ENCODE measurements around the gene ZNF316. TPM values are rescaled to one million over a fixed set of nuclear protein-coding genes. Genes with fewer than 3 reads are reported as not detected.

Gene ZNF316
- total and polyA plus RNA-seq, 2 experiments from 2014 or later, result 16.9 to 26.7 TPM

- Histone ChIP-seq H3K9me3 (ENCODE audit: low read depth) (peaks cover 46% of the 10 kb centered on the region), H3K27me3 (no peaks in the 10 kb centered on the region), H3K4me2 (no peak overlapping the region), H2AFZ (no peak overlapping the region), H4K20me1 (ENCODE audit: insufficient read depth, poor library complexity, severe bottlenecking) (peaks cover 7% of the 10 kb centered on the region), H3K36me3 (replicated peaks; ENCODE audit: insufficient read depth, low read depth) (peaks cover 32% of the 10 kb centered on the region), H3K79me2 (peaks cover 83% of the 10 kb centered on the region), H3K9me2 (replicated peaks; ENCODE audit: insufficient read depth) (no peaks in the 10 kb centered on the region), H3K4me1 (ENCODE audit: insufficient read depth) (peaks cover 9% of the 10 kb centered on the region), H3K27ac (no peak overlapping the region), H3K4me3 (no peak overlapping the region)
- DNase-seq (ENCODE audit: low spot score), result no peak
- WGBS (ENCODE audit: low lambda C conversion rate, missing lambda C conversion rate), result 83% methylated on average over 1 of the region's 1 CpG
- TF ChIP-seq EZH2 (IDR thresholded peaks at IDR 0.05; ENCODE audit: borderline replicate concordance), result no peak
- no peak for TF ChIP-seq EZH2phosphoT487 (IDR thresholded peaks at IDR 0.05; ENCODE audit: low read depth, severe bottlenecking, unreplicated experiment)
- no peak for TF ChIP-seq CTCF (IDR thresholded peaks at IDR 0.05; ENCODE audit: poor library complexity)
These were observed 64.7 kb downstream of the ZNF316 start for GRCh38 chr7:6701860-6702259.

Other genes with a start within 250 kb of the ZNF316 start
- gene DAGLB, start 189.4 kb upstream of the ZNF316 start, total RNA-seq, result 17.5 and 21.8 TPM in 2 replicates
- gene DAGLB, start 189.4 kb upstream of the ZNF316 start, polyA plus RNA-seq, result 14.3 and 22.2 TPM in 2 replicates
- gene KDELR2, start 153.2 kb upstream of the ZNF316 start, total RNA-seq, result 327 and 351 TPM in 2 replicates
- 525 and 530 TPM in 2 replicates for gene KDELR2, start 153.2 kb upstream of the ZNF316 start, polyA plus RNA-seq
- 0.44 and 0.73 TPM in 2 replicates for gene GRID2IP, start 85.9 kb upstream of the ZNF316 start, total RNA-seq
- gene GRID2IP, start 85.9 kb upstream of the ZNF316 start, polyA plus RNA-seq, result 0.25 TPM in 1 of 2 replicates, not detected in the other
- gene ZDHHC4, start 59.9 kb upstream of the ZNF316 start, total RNA-seq, result 60.4 and 76.4 TPM in 2 replicates
- gene ZDHHC4, start 59.9 kb upstream of the ZNF316 start, polyA plus RNA-seq, result 97.3 and 109 TPM in 2 replicates
- gene INTS15, start 47.3 kb upstream of the ZNF316 start, total RNA-seq, result 21.4 and 23.1 TPM in 2 replicates
- gene INTS15, start 47.3 kb upstream of the ZNF316 start, polyA plus RNA-seq, result 25.9 and 26.1 TPM in 2 replicates
- gene ZNF853, start 21.7 kb upstream of the ZNF316 start, total RNA-seq, result 8.0 and 9.0 TPM in 2 replicates
- 6.6 and 9.8 TPM in 2 replicates for gene ZNF853, start 21.7 kb upstream of the ZNF316 start, polyA plus RNA-seq
- gene ZNF12, start 69.6 kb downstream of the ZNF316 start, total RNA-seq, result 18.5 and 22.2 TPM in 2 replicates
- gene ZNF12, start 69.6 kb downstream of the ZNF316 start, polyA plus RNA-seq, result 14.7 and 16.5 TPM in 2 replicates
- not detected in 2 replicates for gene RSPH10B2, start 116.8 kb downstream of the ZNF316 start, total RNA-seq
- not detected in 2 replicates for gene RSPH10B2, start 116.8 kb downstream of the ZNF316 start, polyA plus RNA-seq
- 16.4 and 25.0 TPM in 2 replicates for gene CCZ1B, start 189.0 kb downstream of the ZNF316 start, total RNA-seq
- 28.9 and 38.9 TPM in 2 replicates for gene CCZ1B, start 189.0 kb downstream of the ZNF316 start, polyA plus RNA-seq